Measurements from ENCODE around the gene TNFRSF19. TPM values are rescaled to one million over a fixed set of nuclear protein-coding genes. Genes with fewer than 3 reads are reported as not detected.

The TNFRSF19 gene
- total and polyA plus RNA-seq, 2 of the 8 experiments (the other 6 are each of a cell fraction or from before 2014, with no cell fraction given): 0.50 to 0.95 TPM

DNA sequence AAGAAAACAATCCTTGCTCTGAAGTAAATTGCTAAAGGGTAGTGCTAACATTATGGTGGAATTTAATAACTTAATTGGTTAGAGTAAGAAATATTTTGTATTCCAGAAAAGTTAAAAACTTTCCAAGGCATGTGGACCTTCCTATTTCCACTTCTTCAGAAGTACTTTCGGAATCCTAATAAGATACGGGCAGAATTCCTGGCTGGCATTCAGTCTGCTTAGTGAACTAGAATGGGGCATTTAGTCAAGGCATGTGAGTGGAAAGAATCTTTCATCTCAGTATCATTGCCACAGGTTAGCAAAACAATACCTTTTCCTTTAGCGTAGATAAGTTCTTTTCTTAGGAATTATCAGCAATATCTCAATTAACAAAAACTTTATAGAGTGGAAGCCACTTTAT, 85.1 kb downstream of the TNFRSF19 start (continued):
- TF ChIP-seq, protein P1, sequence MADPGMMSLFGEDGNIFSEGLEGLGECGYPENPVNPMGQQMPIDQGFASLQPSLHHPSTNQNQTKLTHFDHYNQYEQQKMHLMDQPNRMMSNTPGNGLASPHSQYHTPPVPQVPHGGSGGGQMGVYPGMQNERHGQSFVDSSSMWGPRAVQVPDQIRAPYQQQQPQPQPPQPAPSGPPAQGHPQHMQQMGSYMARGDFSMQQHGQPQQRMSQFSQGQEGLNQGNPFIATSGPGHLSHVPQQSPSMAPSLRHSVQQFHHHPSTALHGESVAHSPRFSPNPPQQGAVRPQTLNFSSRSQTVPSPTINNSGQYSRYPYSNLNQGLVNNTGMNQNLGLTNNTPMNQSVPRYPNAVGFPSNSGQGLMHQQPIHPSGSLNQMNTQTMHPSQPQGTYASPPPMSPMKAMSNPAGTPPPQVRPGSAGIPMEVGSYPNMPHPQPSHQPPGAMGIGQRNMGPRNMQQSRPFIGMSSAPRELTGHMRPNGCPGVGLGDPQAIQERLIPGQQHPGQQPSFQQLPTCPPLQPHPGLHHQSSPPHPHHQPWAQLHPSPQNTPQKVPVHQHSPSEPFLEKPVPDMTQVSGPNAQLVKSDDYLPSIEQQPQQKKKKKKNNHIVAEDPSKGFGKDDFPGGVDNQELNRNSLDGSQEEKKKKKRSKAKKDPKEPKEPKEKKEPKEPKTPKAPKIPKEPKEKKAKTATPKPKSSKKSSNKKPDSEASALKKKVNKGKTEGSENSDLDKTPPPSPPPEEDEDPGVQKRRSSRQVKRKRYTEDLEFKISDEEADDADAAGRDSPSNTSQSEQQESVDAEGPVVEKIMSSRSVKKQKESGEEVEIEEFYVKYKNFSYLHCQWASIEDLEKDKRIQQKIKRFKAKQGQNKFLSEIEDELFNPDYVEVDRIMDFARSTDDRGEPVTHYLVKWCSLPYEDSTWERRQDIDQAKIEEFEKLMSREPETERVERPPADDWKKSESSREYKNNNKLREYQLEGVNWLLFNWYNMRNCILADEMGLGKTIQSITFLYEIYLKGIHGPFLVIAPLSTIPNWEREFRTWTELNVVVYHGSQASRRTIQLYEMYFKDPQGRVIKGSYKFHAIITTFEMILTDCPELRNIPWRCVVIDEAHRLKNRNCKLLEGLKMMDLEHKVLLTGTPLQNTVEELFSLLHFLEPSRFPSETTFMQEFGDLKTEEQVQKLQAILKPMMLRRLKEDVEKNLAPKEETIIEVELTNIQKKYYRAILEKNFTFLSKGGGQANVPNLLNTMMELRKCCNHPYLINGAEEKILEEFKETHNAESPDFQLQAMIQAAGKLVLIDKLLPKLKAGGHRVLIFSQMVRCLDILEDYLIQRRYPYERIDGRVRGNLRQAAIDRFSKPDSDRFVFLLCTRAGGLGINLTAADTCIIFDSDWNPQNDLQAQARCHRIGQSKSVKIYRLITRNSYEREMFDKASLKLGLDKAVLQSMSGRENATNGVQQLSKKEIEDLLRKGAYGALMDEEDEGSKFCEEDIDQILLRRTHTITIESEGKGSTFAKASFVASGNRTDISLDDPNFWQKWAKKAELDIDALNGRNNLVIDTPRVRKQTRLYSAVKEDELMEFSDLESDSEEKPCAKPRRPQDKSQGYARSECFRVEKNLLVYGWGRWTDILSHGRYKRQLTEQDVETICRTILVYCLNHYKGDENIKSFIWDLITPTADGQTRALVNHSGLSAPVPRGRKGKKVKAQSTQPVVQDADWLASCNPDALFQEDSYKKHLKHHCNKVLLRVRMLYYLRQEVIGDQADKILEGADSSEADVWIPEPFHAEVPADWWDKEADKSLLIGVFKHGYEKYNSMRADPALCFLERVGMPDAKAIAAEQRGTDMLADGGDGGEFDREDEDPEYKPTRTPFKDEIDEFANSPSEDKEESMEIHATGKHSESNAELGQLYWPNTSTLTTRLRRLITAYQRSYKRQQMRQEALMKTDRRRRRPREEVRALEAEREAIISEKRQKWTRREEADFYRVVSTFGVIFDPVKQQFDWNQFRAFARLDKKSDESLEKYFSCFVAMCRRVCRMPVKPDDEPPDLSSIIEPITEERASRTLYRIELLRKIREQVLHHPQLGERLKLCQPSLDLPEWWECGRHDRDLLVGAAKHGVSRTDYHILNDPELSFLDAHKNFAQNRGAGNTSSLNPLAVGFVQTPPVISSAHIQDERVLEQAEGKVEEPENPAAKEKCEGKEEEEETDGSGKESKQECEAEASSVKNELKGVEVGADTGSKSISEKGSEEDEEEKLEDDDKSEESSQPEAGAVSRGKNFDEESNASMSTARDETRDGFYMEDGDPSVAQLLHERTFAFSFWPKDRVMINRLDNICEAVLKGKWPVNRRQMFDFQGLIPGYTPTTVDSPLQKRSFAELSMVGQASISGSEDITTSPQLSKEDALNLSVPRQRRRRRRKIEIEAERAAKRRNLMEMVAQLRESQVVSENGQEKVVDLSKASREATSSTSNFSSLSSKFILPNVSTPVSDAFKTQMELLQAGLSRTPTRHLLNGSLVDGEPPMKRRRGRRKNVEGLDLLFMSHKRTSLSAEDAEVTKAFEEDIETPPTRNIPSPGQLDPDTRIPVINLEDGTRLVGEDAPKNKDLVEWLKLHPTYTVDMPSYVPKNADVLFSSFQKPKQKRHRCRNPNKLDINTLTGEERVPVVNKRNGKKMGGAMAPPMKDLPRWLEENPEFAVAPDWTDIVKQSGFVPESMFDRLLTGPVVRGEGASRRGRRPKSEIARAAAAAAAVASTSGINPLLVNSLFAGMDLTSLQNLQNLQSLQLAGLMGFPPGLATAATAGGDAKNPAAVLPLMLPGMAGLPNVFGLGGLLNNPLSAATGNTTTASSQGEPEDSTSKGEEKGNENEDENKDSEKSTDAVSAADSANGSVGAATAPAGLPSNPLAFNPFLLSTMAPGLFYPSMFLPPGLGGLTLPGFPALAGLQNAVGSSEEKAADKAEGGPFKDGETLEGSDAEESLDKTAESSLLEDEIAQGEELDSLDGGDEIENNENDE (IDR thresholded peaks at IDR 0.05; ENCODE audit: insufficient replicate concordance, low read length): no peak
- TF ChIP-seq RFX5 (IDR thresholded peaks at IDR 0.05; ENCODE audit: borderline replicate concordance, low read depth, low read length) (no peak), KDM4A (IDR thresholded peaks at IDR 0.05; ENCODE audit: low read depth, low read length, severe bottlenecking) (no peak), CEBPB (IDR thresholded peaks at IDR 0.05; ENCODE audit: low read depth, low read length) (no peak)
